Dendritic cell treated with granulocyte-macrophage colony-stimulating factor and Interleukin-4, amounts not matched to agents 40 ng/mL and 50 ng/mL, for 4 days (primary cell): Measurements from ENCODE around the gene RYR2.

Source experiments
- H3K27ac Mint-ChIP-seq: one replicate; pipeline ENCODE4 v1.8.0; 2022; ENCODE audit warnings: mild to moderate bottlenecking, mixed read lengths
- H3K27me3 Mint-ChIP-seq: one replicate; pipeline ENCODE4 v1.8.0; 2022; ENCODE audit warnings: mild to moderate bottlenecking, mixed read lengths
- H3K36me3 Mint-ChIP-seq: one replicate; pipeline ENCODE4 v1.8.0; 2022; ENCODE audit warnings: low read depth, mixed read lengths
- H3K4me1 Mint-ChIP-seq: one replicate; pipeline ENCODE4 v1.8.0; 2022; ENCODE audit warnings: low read depth, mixed read lengths
- H3K4me3 Mint-ChIP-seq: one replicate; pipeline ENCODE4 v1.8.0; 2022; ENCODE audit warnings: mild to moderate bottlenecking, moderate library complexity, mixed read lengths
- H3K9me3 Mint-ChIP-seq: one replicate; pipeline ENCODE4 v1.8.0; 2022; ENCODE audit warnings: mixed read lengths
- intact Hi-C: fragments of 100-400 bp; cut with micrococcal nuclease; formaldehyde crosslinking; loops from one replicate; pipeline ENCODE4 v1.15.0; 2022

Gene RYR2

GRCh38 chr1:237527761-237528160 lies 485.8 kb downstream of the RYR2 start:
- no peaks in the 10 kb centered on the region for H3K36me3 Mint-ChIP-seq
- H3K4me3 Mint-ChIP-seq, result no peak overlapping the region
- no peaks in the 10 kb centered on the region for H3K9me3 Mint-ChIP-seq
- no peak overlapping the region for H3K27ac Mint-ChIP-seq
- no peaks in the 10 kb centered on the region for H3K27me3 Mint-ChIP-seq
- intact Hi-C loops, result no loop called here
- no peaks in the 10 kb centered on the region for H3K4me1 Mint-ChIP-seq

DNA sequence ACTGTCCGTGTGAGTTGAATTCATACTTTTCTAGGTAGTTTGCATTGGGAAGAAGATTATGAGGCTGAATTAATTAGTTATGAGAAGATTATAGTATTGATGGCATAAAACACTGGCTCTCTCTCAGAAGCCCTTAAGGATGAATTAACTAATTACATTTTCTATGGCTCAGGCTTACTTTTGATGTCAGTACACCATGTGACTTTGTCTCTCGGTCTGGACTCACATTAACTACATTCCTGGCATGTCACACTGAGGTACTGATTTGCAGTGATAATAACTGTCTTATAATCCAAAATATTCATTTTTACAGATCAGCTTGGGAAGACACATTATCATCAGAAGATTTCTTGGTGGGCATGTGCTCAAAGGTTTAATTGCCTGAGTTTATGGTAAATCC lies 486.6 kb downstream of the RYR2 start:
- H3K27ac Mint-ChIP-seq, result no peak overlapping the region
- no peaks in the 10 kb centered on the region for H3K36me3 Mint-ChIP-seq
- no peak overlapping the region for H3K4me3 Mint-ChIP-seq
- intact Hi-C loops, result no loop called here
- no peaks in the 10 kb centered on the region for H3K4me1 Mint-ChIP-seq
- H3K27me3 Mint-ChIP-seq, result no peaks in the 10 kb centered on the region
- H3K9me3 Mint-ChIP-seq, result no peaks in the 10 kb centered on the region

- Mint-ChIP-seq H3K27ac (no peak overlapping the region), H3K9me3 (no peaks in the 10 kb centered on the region), H3K36me3 (no peaks in the 10 kb centered on the region), H3K4me1 (no peaks in the 10 kb centered on the region), H3K27me3 (no peaks in the 10 kb centered on the region), H3K4me3 (no peak overlapping the region)
- intact Hi-C loops, result no loop called here
Observed at GRCh38 chr1:237539055-237539454, 497.1 kb downstream of the RYR2 start.

GRCh38 chr1:237542525-237543418 lies 500.8 kb downstream of the RYR2 start:
- no peak overlapping the region for H3K27ac Mint-ChIP-seq
- H3K4me3 Mint-ChIP-seq, result no peak overlapping the region
- H3K9me3 Mint-ChIP-seq, result no peaks in the 10 kb centered on the region
- no peaks in the 10 kb centered on the region for H3K27me3 Mint-ChIP-seq
- no peaks in the 10 kb centered on the region for H3K4me1 Mint-ChIP-seq
- no peaks in the 10 kb centered on the region for H3K36me3 Mint-ChIP-seq
- intact Hi-C loops, result no loop called here

- Mint-ChIP-seq H3K36me3 (no peaks in the 10 kb centered on the region), H3K27me3 (no peaks in the 10 kb centered on the region), H3K9me3 (no peaks in the 10 kb centered on the region), H3K4me1 (no peaks in the 10 kb centered on the region), H3K27ac (no peak overlapping the region), H3K4me3 (no peak overlapping the region)
- intact Hi-C loops, result no loop called here
Observed at GRCh38 chr1:237553078-237553477, 511.1 kb downstream of the RYR2 start.

GRCh38 chr1:237556911-237557310 lies 514.9 kb downstream of the RYR2 start:
- intact Hi-C loops, result no loop called here
- Mint-ChIP-seq H3K27ac (no peak overlapping the region), H3K4me3 (no peak overlapping the region), H3K4me1 (no peaks in the 10 kb centered on the region), H3K27me3 (no peaks in the 10 kb centered on the region), H3K36me3 (no peaks in the 10 kb centered on the region), H3K9me3 (no peaks in the 10 kb centered on the region)

DNA sequence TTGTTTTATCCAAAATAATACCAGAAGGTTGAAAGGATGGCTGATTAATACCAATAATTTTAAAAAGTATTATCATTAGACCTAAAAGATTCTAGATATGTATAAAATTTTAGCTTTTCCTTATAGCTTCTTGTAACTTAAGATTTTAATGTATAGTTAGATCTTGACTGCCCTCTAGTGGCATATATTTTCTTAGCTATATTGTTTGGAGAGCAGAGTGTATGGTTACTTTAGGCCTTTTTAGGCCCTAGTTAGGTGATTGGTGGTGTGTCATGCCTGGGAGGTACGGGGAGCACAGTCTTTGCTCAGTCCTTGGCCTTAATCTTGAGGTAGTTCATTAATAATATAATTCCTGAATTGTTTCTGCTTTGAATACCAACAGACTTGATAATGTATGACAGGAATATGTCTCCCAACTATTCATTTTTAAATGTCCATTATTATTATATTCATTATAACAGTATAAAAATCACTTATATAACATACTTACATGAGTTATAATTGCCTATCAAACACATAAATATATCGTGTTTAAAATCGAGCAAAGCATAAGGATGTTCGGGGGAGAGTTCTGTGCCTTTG lies 520.3 kb downstream of the RYR2 start:
- Mint-ChIP-seq H3K4me3 (no peak overlapping the region), H3K36me3 (no peaks in the 10 kb centered on the region), H3K9me3 (no peaks in the 10 kb centered on the region), H3K4me1 (no peaks in the 10 kb centered on the region), H3K27me3 (no peaks in the 10 kb centered on the region), H3K27ac (no peak overlapping the region)
- intact Hi-C loops, result no loop called here

DNA sequence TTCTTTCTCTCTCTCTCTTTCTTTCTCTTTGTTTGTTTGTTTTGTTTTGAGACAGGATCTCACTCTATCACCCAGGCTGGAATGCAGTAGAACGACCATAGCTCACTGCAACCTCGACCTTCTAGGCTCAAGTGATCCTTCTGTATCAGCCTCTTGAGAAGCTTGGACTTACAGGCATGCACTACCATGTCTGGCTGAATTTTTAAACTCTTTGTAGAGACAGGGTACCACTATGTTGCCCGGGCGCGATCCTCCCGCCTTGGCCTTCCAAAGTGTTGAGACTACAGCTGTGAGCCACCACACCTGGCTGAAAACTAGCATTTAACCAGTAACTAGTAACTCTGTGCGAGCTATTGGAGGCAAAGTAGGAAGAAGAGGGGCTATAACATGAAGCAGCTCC lies 523.3 kb downstream of the RYR2 start:
- no peaks in the 10 kb centered on the region for H3K27me3 Mint-ChIP-seq
- H3K27ac Mint-ChIP-seq, result no peak overlapping the region
- H3K4me1 Mint-ChIP-seq, result no peaks in the 10 kb centered on the region
- intact Hi-C loops, result no loop called here
- H3K4me3 Mint-ChIP-seq, result no peak overlapping the region
- H3K36me3 Mint-ChIP-seq, result no peaks in the 10 kb centered on the region
- no peaks in the 10 kb centered on the region for H3K9me3 Mint-ChIP-seq

- no peak overlapping the region for H3K4me3 Mint-ChIP-seq
- H3K36me3 Mint-ChIP-seq, result no peaks in the 10 kb centered on the region
- no peaks in the 10 kb centered on the region for H3K27me3 Mint-ChIP-seq
- no peak overlapping the region for H3K27ac Mint-ChIP-seq
- H3K4me1 Mint-ChIP-seq, result no peaks in the 10 kb centered on the region
- no peaks in the 10 kb centered on the region for H3K9me3 Mint-ChIP-seq
- intact Hi-C loops, result no loop called here
Observed at GRCh38 chr1:237566581-237566980, 524.6 kb downstream of the RYR2 start.

- Mint-ChIP-seq H3K27me3 (no peaks in the 10 kb centered on the region), H3K36me3 (no peaks in the 10 kb centered on the region), H3K4me1 (no peaks in the 10 kb centered on the region), H3K27ac (no peak overlapping the region), H3K9me3 (no peaks in the 10 kb centered on the region), H3K4me3 (no peak overlapping the region)
- intact Hi-C loops, result no loop called here
Observed at GRCh38 chr1:237568955-237569354, 527.0 kb downstream of the RYR2 start.

DNA sequence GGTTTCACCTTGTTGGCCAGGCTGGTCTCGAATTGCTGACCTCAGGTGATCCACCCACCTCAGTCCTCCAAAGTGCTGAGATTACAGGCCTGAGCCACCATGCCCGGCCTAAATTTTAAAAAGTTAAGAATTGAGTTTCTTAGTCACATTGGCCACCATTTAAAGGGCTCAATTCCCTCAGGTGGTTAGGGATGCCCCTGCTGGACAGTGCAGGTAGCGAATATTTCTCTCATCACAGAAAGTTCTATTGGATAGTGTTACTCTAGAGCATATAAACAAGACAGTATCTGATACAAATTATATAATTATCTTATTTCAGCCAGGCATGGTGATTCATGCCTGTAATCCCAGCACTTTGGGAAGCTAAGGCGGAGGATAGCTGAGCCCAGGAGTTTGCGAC lies 528.5 kb downstream of the RYR2 start:
- H3K4me1 Mint-ChIP-seq, result no peaks in the 10 kb centered on the region
- intact Hi-C loops, result no loop called here
- H3K27ac Mint-ChIP-seq, result no peak overlapping the region
- H3K4me3 Mint-ChIP-seq, result no peak overlapping the region
- H3K27me3 Mint-ChIP-seq, result no peaks in the 10 kb centered on the region
- peaks cover 3% of the 10 kb centered on the region for H3K9me3 Mint-ChIP-seq
- H3K36me3 Mint-ChIP-seq, result no peaks in the 10 kb centered on the region

- Mint-ChIP-seq H3K27ac (no peak overlapping the region), H3K27me3 (no peaks in the 10 kb centered on the region)
Observed at GRCh38 chr1:237574536-237574935, 532.6 kb downstream of the RYR2 start.

GRCh38 chr1:237578540-237578939 lies 536.6 kb downstream of the RYR2 start:
- Mint-ChIP-seq H3K4me1 (no peaks in the 10 kb centered on the region), H3K36me3 (no peaks in the 10 kb centered on the region), H3K27me3 (no peaks in the 10 kb centered on the region), H3K27ac (no peak overlapping the region), H3K9me3 (peaks cover 44% of the 10 kb centered on the region), H3K4me3 (no peak overlapping the region)
- intact Hi-C loops, result no loop called here

More at GRCh38 chr1:237574536-237574935, 532.6 kb downstream of the RYR2 start:
- Mint-ChIP-seq H3K9me3 (peaks cover 36% of the 10 kb centered on the region), H3K4me1 (no peaks in the 10 kb centered on the region), H3K4me3 (no peak overlapping the region), H3K36me3 (no peaks in the 10 kb centered on the region)
- intact Hi-C loops, result no loop called here

- no peaks in the 10 kb centered on the region for H3K4me1 Mint-ChIP-seq
- no peaks in the 10 kb centered on the region for H3K27me3 Mint-ChIP-seq
Observed at GRCh38 chr1:237580726-237581125, 538.7 kb downstream of the RYR2 start.

DNA sequence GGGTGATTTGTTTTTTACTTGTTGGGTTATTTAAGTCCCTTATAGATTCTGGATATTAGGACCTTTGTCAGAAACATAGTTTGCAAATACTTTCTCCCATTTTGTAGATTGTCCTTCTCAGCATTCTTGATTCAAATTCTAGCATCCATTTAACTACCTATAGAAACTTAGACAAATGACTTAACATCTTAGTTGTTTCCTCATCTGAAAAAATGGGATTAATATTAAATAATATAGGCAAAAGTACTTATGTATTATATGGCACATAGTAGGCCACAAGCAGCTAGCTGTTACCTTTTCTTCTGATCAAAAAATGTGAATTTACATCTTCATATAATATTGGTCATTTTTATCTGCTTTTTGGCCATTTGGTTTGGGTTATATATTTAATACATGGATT lies 541.3 kb downstream of the RYR2 start:
- intact Hi-C loops, result no loop called here
- Mint-ChIP-seq H3K36me3 (no peaks in the 10 kb centered on the region), H3K4me3 (no peak overlapping the region), H3K27me3 (no peaks in the 10 kb centered on the region), H3K4me1 (no peaks in the 10 kb centered on the region), H3K27ac (no peak overlapping the region), H3K9me3 (peaks cover 15% of the 10 kb centered on the region)

More at GRCh38 chr1:237580726-237581125, 538.7 kb downstream of the RYR2 start:
- Mint-ChIP-seq H3K27ac (no peak overlapping the region), H3K36me3 (no peaks in the 10 kb centered on the region), H3K4me3 (no peak overlapping the region), H3K9me3 (peaks cover 39% of the 10 kb centered on the region)
- intact Hi-C loops, result no loop called here
